GM18517 (cell line): ENCODE measurements around the gene OIT3.

Experiments
- ATAC-seq: cut with Tn5 transposase; IDR thresholded peaks from one replicate; pipeline ENCODE4 v1.9.1; 2021; ENCODE audit warnings: mild to moderate bottlenecking, moderate library complexity; ENCODE audit not compliant: unreplicated experiment

The OIT3 gene

DNA sequence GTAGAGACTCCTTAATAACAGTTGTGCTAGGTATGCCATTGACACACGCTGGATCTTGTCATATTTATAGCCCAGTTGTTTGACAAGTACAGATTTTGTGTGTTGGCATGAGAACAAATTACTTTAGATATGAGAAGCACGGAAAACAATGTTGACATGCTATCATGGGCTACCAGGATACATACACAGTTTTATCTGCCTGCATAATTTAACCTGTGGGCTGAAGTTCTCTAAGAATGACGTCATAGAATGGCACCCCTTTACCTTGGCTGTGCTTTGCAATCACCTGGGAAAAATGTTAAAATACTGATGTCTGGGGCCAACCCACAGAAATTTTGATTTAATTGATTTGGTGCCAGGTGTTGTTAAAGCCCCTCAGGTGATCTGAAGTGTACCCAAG lies 58.2 kb downstream of the OIT3 start:
- no peak for ATAC-seq

DNA sequence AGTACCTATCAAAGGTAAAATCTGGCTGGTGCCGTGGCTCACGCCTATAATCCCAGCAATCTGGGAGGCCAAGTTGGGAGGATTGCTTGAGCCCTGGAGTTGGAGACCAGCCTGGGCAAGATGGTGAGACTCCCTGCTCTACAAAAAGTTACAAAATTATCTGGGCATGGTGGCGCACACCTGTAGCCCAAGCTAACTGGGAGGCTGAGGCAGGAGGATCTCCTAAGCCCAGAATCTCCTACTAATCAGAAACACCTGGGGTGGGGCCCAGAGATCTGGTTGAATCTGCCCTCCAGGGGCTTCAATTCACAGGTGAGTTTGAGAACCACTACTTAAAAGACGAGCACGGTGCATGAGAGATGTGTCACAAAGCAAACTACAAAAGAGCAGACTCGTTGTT lies 58.6 kb downstream of the OIT3 start:
- ATAC-seq: no peak

DNA sequence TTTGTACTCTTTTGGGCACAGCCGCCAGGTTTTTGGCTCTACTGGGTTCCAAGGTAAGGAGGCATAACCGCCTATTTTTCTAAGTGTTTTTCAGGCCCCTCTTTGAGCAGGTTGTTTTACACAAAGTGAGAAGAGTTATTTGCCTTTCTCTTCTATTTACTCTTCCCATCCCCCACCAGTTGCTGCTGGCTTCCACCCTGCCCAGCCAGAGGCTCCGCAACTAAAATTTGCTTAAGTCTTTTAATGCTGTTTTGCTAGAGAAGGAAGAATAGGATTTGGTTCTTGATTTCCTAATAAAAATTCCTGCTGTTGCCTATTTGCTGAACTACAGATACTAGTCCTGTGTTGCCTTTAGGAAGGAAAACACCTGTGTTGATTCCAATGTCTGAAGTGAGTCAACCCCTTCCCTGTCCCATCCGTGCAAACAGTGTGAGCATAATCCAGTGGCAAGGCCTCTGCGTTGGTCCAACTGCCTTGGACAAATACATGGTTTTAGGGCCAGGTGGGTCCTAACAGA lies 59.2 kb downstream of the OIT3 start:
- ATAC-seq: no peak

DNA sequence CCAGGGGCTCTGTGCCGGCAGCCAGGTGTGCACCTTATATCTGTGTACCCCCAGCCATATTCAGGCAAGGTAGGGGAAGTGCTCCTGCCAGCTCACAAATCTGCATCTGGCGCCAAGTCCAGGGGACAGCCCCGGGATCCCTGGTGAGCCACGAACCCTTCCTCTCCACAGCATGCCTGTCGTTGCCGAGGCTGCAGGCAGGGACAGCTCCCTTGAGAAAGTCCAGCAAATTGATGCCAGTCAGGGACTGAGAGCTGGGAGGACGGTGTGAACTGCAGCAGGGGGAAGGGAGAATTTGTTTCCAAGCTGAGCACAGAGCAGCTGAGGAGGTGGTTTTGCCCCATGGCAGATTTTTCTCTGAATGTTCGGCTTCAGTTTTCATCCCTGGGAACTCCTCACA lies 60.1 kb downstream of the OIT3 start:
- no peak for ATAC-seq

DNA sequence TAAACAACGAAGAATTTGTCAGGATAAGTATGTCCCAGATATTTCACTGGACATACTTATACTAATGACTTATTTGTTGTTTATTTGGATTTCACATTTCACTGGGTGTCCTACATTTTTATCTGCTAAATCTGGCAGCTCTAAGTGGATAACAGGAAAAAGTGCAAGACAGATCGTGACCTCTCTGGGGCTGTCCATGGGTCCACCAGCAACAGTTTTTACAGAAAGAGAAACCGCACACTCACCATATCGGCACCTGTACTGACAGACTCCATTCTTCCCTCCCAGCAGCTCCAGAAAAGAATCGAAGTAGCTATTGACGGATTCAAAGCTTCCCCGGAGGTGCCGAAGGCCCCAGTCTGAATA lies 60.7 kb downstream of the OIT3 start:
- ATAC-seq: no peak

DNA sequence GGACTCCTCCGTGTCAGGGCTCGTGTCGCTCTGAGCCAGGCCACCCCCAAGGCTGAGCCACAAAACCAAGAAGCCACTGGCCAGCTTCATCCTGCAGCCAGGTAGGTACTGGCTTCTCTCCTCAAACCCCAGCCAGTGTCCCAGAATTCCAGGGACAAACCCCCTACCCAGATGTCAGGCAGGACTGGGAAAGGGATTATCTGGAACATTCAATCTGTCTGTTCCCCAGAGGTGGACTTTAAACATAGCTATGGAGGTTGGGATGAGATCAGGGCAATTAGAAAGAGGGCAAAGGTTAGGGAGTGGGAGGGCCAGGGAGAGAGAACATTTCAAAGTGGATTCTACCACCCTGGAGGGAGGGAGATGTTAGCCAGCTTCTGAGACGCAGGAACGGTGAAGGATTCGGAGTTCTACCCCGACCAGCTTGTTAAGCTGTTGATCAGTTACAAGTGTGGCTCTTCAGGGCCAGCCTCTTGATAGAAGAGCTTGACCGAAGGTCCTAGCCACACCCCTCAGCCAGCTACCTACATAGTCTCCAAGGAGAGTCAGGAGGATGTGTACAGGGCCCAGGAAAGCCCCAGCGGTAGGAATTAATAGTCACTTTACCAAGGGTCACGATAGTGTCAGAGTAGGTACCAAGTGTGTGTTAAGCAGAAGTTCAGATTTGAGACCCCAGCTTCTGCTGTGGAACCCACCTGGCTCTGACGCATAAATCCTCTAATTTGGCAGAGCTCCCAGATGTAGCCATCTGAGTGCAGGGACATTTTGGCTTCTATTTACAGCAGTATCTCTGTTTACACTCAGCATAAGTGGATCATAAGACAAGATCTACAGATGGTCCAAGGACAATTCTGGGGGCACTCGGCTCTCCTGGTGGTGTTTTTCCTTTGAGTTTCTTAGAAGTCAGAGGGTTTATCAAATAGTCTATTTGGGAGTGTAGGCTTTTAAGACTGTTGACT lies 61.3 kb downstream of the OIT3 start, which contains the start of gene PLA2G12B:
Gene PLA2G12B (minus strand): TSS at position 211 of the 959 bp plus-strand sequence. CDS start 121 bp downstream, at position 90.
- ATAC-seq: no peak

DNA sequence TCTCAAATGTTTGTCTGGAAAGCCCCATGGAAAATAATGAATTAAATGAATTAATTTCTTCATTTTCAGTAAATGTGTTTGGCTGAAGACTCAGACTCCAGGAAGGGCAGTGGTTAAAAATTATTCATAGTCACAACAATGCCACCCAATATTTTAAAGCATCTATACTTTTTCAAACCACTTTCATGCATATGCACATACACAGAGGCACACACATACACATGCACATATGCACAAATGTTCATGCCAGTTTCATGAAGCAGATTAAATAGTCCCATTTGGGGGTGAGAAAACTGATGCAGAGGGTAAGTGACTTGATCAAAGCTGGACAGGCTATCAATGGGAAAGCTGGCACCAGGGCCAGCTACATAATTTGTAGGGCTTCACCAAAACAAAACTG lies 62.5 kb downstream of the OIT3 start:
- no peak for ATAC-seq

DNA sequence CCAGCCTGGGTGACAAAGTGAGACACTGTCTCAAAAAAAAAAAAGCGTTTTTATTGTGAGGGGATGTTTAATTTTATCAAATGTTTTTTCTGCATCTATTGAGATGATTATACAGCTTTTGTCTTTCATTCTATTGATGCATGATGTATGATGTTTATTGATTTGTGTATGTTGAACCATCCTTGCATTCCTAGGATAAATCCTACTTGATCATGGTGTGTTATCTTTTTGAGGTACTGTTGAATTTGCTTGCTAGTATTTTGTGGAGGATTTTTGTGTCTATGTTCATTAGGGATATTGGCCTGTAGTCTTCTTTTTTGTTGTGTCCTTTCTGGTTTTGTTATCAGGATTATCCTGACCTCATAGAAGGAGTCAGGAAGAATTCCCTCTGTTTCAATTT lies 83.3 kb downstream of the OIT3 start:
- no peak for ATAC-seq

DNA sequence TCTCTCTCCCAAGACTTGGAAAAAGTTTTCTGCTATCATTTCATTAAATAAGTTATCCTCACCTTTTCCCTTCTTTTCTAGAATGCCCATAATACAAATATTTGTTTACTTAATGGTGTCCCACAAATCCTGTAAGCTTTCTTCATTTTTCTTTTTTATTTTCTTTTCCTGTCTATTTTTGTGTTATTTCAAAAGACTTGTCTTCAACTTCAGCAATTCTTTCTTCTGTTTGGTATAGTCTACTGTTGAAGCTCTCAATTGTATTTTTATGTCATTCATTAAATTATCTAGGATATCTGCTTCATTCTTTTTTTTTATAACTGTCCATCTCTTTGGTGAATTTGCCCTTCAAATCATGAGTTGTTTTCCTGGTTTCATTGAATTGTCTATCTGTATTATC lies 86.2 kb downstream of the OIT3 start:
- ATAC-seq: no peak

DNA sequence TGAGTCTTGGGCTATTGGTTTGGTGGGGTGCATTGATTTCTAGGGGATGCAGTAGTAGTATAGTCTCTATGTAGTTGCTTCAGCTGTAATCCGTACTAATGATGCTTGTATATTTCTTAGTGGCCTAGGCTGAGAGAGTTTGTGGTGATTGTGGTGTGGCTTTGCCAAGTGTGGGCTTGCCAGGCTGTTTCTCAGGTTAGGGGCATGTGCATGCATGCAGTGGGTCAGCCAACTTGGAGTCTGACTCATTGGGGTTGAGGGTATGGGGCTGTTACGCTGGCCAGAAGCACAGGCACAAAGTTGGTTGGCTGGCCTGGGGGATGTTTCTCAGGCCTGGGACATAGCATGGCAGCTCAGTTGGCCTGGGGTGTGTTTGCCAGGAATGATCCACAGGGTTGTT lies 86.8 kb downstream of the OIT3 start:
- no peak for ATAC-seq

DNA sequence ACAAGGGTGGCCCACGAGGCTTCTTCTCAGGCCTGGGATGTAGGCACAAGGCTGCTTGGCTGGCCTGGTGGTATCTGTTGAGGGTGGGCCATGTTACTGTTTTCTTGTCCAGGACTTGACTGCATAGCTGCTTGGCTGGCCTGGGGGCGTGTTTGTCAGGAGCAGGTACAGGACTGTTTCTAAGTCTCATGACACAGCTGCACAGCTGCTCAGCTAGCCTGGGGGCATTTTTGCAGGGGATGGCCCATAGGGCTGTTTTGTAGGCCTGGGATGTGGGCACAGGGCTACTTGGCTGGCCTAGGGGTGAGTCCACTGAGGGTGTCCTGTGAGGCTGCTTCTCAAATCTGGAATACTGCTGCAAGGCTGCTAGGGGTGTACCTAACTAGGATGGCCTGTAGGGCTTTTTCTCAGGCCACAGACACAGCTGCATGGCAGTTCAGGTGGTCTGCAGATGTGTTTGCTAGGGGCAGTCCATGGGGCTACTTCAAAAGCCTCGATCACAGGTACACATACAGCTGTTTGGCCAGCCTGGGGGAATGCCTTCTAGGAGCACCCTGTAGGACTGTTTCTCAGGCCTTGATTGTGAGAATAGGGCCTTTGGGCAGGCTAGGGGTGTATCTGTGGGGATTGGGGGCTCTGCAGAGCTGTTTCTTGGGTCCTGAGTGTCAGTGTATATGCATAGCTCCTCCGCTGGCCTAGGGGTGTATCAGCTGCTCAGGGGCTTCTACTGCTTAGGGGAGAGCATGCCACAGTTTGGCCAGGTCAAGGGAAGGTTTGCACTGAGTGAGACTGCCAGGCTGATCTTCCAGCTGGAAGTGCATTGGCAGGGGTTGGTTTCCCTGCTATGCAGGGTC lies 87.7 kb downstream of the OIT3 start:
- no peak for ATAC-seq

DNA sequence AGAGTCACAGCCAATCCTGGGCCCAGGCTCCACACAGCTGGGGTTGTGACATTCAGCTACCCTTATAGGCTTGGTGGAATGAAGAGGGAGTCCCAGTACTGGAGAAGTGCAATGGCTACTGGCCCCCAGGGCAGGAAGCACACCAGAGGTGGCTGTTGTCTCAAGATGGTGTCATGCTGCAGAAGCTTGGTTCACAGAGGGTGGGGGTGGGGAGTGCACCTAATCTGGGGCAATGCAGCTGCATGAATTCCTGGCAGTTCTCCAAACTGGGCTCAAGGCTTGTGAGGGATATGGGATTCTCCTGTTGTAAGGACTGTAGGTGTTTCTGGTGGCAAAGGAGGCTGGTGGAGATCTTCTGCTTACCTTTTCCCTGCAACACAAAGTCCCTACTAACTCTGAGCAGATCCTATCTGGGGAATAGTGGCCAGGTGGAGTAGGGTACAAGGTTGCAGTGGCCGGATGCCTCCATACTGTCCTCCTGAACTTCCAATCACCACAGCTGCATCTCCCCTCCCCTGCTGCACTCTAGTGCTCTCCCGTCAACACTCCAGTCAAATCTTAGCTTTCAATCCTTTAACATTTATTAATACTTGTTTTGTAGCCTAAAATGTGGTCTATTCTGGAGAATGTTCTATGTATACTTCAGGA lies 88.5 kb downstream of the OIT3 start:
- ATAC-seq: no peak
